HepG2 (cell line): ENCODE results near the gene GMNN. TPM values are rescaled to one million over a fixed set of nuclear protein-coding genes. Genes with fewer than 3 reads are reported as not detected.

Experiments used
- BCL6 ChIP-seq: IDR thresholded peaks from 2 replicates; pipeline ENCODE4 v1.6.1; 2016; ENCODE audit warnings: missing genetic modification reagents, missing compliant biosample characterization
- HOXA5 ChIP-seq: sonication (generic); formaldehyde crosslinking; IDR thresholded peaks from 2 replicates; pipeline ENCODE4 v1.4.0; 2020; ENCODE audit warnings: missing genetic modification reagents
- LCORL ChIP-seq, 2 experiments: fragments of 450-650 bp in 1 of 2; sonication (generic) in 1 of 2; formaldehyde crosslinking in 1 of 2; IDR thresholded peaks; 2 replicates each; pipeline versions ENCODE4 v1.5.0 to v1.6.1; 2017 to 2020; ENCODE audit warnings: antibody characterized with exemption in 1 of 2, missing genetic modification reagents in 1 of 2
- RCOR2 ChIP-seq: IDR thresholded peaks from 2 replicates; pipeline ENCODE4 v1.6.1; 2016; ENCODE audit warnings: missing biosample characterization, missing genetic modification reagents
- SALL1 ChIP-seq: sonication (generic); formaldehyde crosslinking; IDR thresholded peaks from 2 replicates; pipeline ENCODE4 v1.8.0; 2022; ENCODE audit warnings: mild to moderate bottlenecking, missing genetic modification reagents
- TEAD2 ChIP-seq: sonication (generic); formaldehyde crosslinking; IDR thresholded peaks from 2 replicates; pipeline ENCODE4 v1.9.0; 2021; ENCODE audit warnings: missing genetic modification reagents
- YEATS2 ChIP-seq: sonication (generic); formaldehyde crosslinking; IDR thresholded peaks from 2 replicates; pipeline ENCODE4 v1.4.0; 2020; ENCODE audit warnings: missing genetic modification reagents, borderline replicate concordance
- ZNF3 ChIP-seq: IDR thresholded peaks from 2 replicates; pipeline ENCODE4 v1.7.0; 2017; ENCODE audit warnings: inconsistent platforms
- ZNF331 ChIP-seq: sonication (generic); formaldehyde crosslinking; IDR thresholded peaks from 2 replicates; pipeline ENCODE4 v1.4.0; 2020; ENCODE audit warnings: missing genetic modification reagents
- ZNF577 ChIP-seq: sonication (generic); formaldehyde crosslinking; IDR thresholded peaks from 2 replicates; pipeline ENCODE4 v1.4.0; 2020; ENCODE audit warnings: mild to moderate bottlenecking, low read depth, missing genetic modification reagents, borderline replicate concordance
- ZNF652 ChIP-seq: IDR thresholded peaks from 2 replicates; pipeline ENCODE4 v1.6.1; 2016; ENCODE audit warnings: low read depth, borderline replicate concordance
- polyA plus RNA-seq, 8 experiments: library from polyadenylated mRNA; depleted of rRNA in 3 of 8; stranded (reverse) in 7 of 8; unstranded in 1 of 8; fragments of >200 nt; fragmentation: Illumina TruSeq in 4 of 8; extraction: Trizol in 4 of 8; gene quantifications; 2 replicates each; pipeline versions ENCODE4 v1.2.1 to v1.2.3, GENCODE V29; 2011 to 2016; ENCODE audit warnings: low read depth in 4 of 8, missing spikeins in 1 of 8, mixed read lengths in 1 of 8; ENCODE audit not compliant: insufficient read depth in 1 of 8
- total RNA-seq, 5 experiments: library from RNA; depleted of rRNA; stranded (reverse); fragments of >200 nt; fragmentation: Illumina TruSeq; extraction: Trizol; gene quantifications; 2 replicates each; pipeline ENCODE4 v1.2.3, GENCODE V29; 2016; ENCODE audit warnings: low read depth in 1 of 5
- TF ChIP-seq, protein P1 (sequence below): sonication (generic); formaldehyde crosslinking; IDR thresholded peaks from 2 replicates; pipeline ENCODE4 v1.4.0; 2020; ENCODE audit warnings: low read depth, missing genetic modification reagents
- TF ChIP-seq, protein P2 (sequence below): sonication (generic); formaldehyde crosslinking; IDR thresholded peaks from 2 replicates; pipeline ENCODE4 v1.5.0; 2020; ENCODE audit warnings: mild to moderate bottlenecking, missing genetic modification reagents
- TF ChIP-seq, protein P3 (sequence below): sonication (generic); formaldehyde crosslinking; IDR thresholded peaks from 2 replicates; pipeline ENCODE4 v1.5.0; 2020; ENCODE audit warnings: mild to moderate bottlenecking, missing genetic modification reagents
- TF ChIP-seq, protein P4 (sequence below): sonication (generic); formaldehyde crosslinking; IDR thresholded peaks from 2 replicates; pipeline ENCODE4 v1.8.0; 2022; ENCODE audit warnings: mild to moderate bottlenecking, missing genetic modification reagents
- TF ChIP-seq, protein P5 (sequence below): sonication (generic); formaldehyde crosslinking; conservative IDR thresholded peaks from 2 replicates; pipeline ENCODE4 v1.4.0; 2020; ENCODE audit warnings: missing genetic modification reagents
- TF ChIP-seq, protein P6 (sequence below): IDR thresholded peaks from 2 replicates; pipeline ENCODE4 v1.6.1; 2016; ENCODE audit warnings: low read depth

The GMNN gene
- total and polyA plus RNA-seq, 2 of the 13 experiments (the other 11 are each of a cell fraction or from before 2014, with no cell fraction given) = 61.8 to 154 TPM

DNA sequence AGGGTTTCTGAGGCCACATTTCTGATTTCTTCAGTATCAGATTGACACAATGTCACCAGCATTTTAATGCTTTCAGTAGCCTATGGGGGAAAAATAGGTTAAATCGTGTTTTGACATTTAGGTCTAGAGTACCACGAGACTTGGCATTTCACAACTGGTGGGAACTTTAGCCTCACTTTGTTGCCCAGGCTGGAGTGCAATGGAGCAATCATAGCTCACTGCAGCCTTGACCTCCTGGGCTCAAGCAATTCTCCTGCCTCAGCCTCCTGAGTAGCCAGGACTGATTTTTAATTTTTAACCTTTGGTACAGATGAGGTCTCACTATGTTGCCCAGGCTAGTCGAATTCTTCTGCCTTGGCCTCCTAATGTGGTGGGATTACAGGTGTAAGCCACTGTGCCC is 35.0 kb downstream of the GMNN start (continued):
- TF ChIP-seq, protein P1, sequence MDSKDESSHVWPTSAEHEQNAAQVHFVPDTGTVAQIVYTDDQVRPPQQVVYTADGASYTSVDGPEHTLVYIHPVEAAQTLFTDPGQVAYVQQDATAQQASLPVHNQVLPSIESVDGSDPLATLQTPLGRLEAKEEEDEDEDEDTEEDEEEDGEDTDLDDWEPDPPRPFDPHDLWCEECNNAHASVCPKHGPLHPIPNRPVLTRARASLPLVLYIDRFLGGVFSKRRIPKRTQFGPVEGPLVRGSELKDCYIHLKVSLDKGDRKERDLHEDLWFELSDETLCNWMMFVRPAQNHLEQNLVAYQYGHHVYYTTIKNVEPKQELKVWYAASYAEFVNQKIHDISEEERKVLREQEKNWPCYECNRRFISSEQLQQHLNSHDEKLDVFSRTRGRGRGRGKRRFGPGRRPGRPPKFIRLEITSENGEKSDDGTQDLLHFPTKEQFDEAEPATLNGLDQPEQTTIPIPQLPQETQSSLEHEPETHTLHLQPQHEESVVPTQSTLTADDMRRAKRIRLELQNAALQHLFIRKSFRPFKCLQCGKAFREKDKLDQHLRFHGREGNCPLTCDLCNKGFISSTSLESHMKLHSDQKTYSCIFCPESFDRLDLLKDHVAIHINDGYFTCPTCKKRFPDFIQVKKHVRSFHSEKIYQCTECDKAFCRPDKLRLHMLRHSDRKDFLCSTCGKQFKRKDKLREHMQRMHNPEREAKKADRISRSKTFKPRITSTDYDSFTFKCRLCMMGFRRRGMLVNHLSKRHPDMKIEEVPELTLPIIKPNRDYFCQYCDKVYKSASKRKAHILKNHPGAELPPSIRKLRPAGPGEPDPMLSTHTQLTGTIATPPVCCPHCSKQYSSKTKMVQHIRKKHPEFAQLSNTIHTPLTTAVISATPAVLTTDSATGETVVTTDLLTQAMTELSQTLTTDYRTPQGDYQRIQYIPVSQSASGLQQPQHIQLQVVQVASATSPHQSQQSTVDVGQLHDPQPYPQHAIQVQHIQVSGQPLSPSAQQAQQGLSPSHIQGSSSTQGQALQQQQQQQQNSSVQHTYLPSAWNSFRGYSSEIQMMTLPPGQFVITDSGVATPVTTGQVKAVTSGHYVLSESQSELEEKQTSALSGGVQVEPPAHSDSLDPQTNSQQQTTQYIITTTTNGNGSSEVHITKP (CRISPR knock-in tag) = 0 out of 2 replicates have a peak, but pooled peaks have one; percentile 45
- TF ChIP-seq LCORL (IDR thresholded peaks at IDR 0.05) = no peak
- peak; percentile 68 for TF ChIP-seq LCORL (CRISPR knock-in tag; IDR thresholded peaks at IDR 0.05)
- TF ChIP-seq ZNF331 (CRISPR knock-in tag) = peak; percentile 37; the same call in 1 of the 2 replicates
- peak; percentile 69; the same call in 1 of the 2 replicates for TF ChIP-seq ZNF652 (CRISPR knock-in tag)
- TF ChIP-seq, protein P2, sequence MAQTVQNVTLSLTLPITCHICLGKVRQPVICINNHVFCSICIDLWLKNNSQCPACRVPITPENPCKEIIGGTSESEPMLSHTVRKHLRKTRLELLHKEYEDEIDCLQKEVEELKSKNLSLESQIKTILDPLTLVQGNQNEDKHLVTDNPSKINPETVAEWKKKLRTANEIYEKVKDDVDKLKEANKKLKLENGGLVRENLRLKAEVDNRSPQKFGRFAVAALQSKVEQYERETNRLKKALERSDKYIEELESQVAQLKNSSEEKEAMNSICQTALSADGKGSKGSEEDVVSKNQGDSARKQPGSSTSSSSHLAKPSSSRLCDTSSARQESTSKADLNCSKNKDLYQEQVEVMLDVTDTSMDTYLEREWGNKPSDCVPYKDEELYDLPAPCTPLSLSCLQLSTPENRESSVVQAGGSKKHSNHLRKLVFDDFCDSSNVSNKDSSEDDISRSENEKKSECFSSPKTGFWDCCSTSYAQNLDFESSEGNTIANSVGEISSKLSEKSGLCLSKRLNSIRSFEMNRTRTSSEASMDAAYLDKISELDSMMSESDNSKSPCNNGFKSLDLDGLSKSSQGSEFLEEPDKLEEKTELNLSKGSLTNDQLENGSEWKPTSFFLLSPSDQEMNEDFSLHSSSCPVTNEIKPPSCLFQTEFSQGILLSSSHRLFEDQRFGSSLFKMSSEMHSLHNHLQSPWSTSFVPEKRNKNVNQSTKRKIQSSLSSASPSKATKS = peak; percentile 53; the same call in 1 of the 2 replicates
- TF ChIP-seq, protein P3, sequence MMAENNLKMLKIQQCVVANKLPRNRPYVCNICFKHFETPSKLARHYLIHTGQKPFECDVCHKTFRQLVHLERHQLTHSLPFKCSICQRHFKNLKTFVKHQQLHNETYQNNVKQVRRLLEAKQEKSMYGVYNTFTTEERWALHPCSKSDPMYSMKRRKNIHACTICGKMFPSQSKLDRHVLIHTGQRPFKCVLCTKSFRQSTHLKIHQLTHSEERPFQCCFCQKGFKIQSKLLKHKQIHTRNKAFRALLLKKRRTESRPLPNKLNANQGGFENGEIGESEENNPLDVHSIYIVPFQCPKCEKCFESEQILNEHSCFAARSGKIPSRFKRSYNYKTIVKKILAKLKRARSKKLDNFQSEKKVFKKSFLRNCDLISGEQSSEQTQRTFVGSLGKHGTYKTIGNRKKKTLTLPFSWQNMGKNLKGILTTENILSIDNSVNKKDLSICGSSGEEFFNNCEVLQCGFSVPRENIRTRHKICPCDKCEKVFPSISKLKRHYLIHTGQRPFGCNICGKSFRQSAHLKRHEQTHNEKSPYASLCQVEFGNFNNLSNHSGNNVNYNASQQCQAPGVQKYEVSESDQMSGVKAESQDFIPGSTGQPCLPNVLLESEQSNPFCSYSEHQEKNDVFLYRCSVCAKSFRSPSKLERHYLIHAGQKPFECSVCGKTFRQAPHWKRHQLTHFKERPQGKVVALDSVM (CRISPR knock-in tag) = peak; percentile 100
- TF ChIP-seq, protein P4, sequence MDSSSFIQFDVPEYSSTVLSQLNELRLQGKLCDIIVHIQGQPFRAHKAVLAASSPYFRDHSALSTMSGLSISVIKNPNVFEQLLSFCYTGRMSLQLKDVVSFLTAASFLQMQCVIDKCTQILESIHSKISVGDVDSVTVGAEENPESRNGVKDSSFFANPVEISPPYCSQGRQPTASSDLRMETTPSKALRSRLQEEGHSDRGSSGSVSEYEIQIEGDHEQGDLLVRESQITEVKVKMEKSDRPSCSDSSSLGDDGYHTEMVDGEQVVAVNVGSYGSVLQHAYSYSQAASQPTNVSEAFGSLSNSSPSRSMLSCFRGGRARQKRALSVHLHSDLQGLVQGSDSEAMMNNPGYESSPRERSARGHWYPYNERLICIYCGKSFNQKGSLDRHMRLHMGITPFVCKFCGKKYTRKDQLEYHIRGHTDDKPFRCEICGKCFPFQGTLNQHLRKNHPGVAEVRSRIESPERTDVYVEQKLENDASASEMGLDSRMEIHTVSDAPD (CRISPR knock-in tag) = 0 out of 2 replicates have a peak, but pooled peaks have one; percentile 26
- TF ChIP-seq TEAD2 (CRISPR knock-in tag) = no peak
- peak; percentile 80; the same call in 1 of the 2 replicates for TF ChIP-seq RCOR2 (CRISPR knock-in tag)
- TF ChIP-seq ZNF577 (CRISPR knock-in tag) = no peak
- TF ChIP-seq YEATS2 (CRISPR knock-in tag) = no peak
- TF ChIP-seq, protein P5, sequence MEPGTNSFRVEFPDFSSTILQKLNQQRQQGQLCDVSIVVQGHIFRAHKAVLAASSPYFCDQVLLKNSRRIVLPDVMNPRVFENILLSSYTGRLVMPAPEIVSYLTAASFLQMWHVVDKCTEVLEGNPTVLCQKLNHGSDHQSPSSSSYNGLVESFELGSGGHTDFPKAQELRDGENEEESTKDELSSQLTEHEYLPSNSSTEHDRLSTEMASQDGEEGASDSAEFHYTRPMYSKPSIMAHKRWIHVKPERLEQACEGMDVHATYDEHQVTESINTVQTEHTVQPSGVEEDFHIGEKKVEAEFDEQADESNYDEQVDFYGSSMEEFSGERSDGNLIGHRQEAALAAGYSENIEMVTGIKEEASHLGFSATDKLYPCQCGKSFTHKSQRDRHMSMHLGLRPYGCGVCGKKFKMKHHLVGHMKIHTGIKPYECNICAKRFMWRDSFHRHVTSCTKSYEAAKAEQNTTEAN = peak; percentile 55; the same call in 1 of the 2 replicates
- peak; percentile 81; the same call in 1 of the 2 replicates for TF ChIP-seq ZNF3 (CRISPR knock-in tag)
- peak; percentile 97 for TF ChIP-seq SALL1 (CRISPR knock-in tag)
- TF ChIP-seq HOXA5 (CRISPR knock-in tag) = peak; percentile 65; the same call in 1 of the 2 replicates
- TF ChIP-seq BCL6 (CRISPR knock-in tag) = peak; percentile 69; the same call in 1 of the 2 replicates
- TF ChIP-seq, protein P6, sequence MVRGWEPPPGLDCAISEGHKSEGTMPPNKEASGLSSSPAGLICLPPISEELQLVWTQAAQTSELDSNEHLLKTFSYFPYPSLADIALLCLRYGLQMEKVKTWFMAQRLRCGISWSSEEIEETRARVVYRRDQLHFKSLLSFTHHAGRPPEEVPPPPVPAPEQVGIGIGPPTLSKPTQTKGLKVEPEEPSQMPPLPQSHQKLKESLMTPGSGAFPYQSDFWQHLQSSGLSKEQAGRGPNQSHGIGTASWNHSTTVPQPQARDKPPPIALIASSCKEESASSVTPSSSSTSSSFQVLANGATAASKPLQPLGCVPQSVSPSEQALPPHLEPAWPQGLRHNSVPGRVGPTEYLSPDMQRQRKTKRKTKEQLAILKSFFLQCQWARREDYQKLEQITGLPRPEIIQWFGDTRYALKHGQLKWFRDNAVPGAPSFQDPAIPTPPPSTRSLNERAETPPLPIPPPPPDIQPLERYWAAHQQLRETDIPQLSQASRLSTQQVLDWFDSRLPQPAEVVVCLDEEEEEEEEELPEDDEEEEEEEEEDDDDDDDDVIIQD = peak; percentile 79; the same call in 1 of the 2 replicates
